Activated B cell treated with CpG ODN at 0.5 μM for 24 hours (primary cell): ENCODE data around the gene MET. TPM values are rescaled to one million over a fixed set of nuclear protein-coding genes. Genes with fewer than 3 reads are reported as not detected.

Source experiments
- ATAC-seq: fragments of 200-7000 bp; cut with Tn5 transposase; one replicate; pipeline ENCODE4 v1.10.0; 2021; ENCODE audit warnings: low read depth, mild to moderate bottlenecking, moderate library complexity
- CTCF ChIA-PET: fragments of 350-600 bp; sonication (Branson Sonifier 250); formaldehyde crosslinking; loops from one replicate; lab custom pipeline; 2021; ENCODE audit warnings: antibody characterized with exemption; lab: Charles Lee
- POLR2A ChIA-PET: fragments of 350-600 bp; sonication (Branson Sonifier 250); formaldehyde crosslinking; loops from one replicate; lab custom pipeline; 2021; ENCODE audit warnings: antibody characterized with exemption; lab: Charles Lee
- DNase-seq: peaks from one replicate; pipeline ENCODE4 v3.0.0; 2022
- H3K27ac Mint-ChIP-seq: one replicate; pipeline ENCODE4 v1.8.0; 2020; ENCODE audit warnings: mixed read lengths
- H3K27me3 Mint-ChIP-seq: one replicate; pipeline ENCODE4 v1.8.0; 2021; ENCODE audit warnings: mixed read lengths
- H3K36me3 Mint-ChIP-seq: one replicate; pipeline ENCODE4 v1.8.0; 2021; ENCODE audit warnings: low read depth, mixed read lengths
- H3K4me1 Mint-ChIP-seq: one replicate; pipeline ENCODE4 v1.8.0; 2021; ENCODE audit warnings: mixed read lengths
- H3K4me3 Mint-ChIP-seq: one replicate; pipeline ENCODE4 v1.8.0; 2020; ENCODE audit warnings: mild to moderate bottlenecking, mixed read lengths
- H3K9me3 Mint-ChIP-seq: one replicate; pipeline ENCODE4 v1.8.0; 2020; ENCODE audit warnings: mixed read lengths
- CTCF ChIP-seq: fragments of 200-600 bp; IDR thresholded peaks from one replicate; pipeline ENCODE4 v1.8.0; 2022; ENCODE audit warnings: antibody characterized with exemption, mild to moderate bottlenecking
- intact Hi-C: fragments of 100-400 bp; cut with micrococcal nuclease; formaldehyde crosslinking; loops from one replicate; pipeline ENCODE4 v1.15.1; 2024
- total RNA-seq: library from RNA; stranded (reverse); gene quantifications from 2 replicates; pipeline ENCODE4 v1.2.3, GENCODE V29; 2022

The MET gene
- total RNA-seq, 1 donor from 2014 or later: 1.1 TPM

GRCh38 chr7:116781584-116781983 lies 109.6 kb downstream of the MET start:
- Mint-ChIP-seq H3K9me3 (no peaks in the 10 kb centered on the region), H3K4me1 (no peaks in the 10 kb centered on the region), H3K36me3 (no peaks in the 10 kb centered on the region), H3K4me3 (no peak overlapping the region), H3K27me3 (no peaks in the 10 kb centered on the region), H3K27ac (no peak overlapping the region)
- POLR2A ChIA-PET: no interaction called here
- intact Hi-C loops: no loop called here
- ATAC-seq: no peak
- no peak for TF ChIP-seq CTCF
- CTCF ChIA-PET: interaction anchor here (5.6 kb wide), 1 partner anchor 189 kb away, joined by 79 read pairs; no protein-coding TSS in a partner anchor
- DNase-seq: no peak

- intact Hi-C loops: no loop called here
- Mint-ChIP-seq H3K27ac (no peak overlapping the region), H3K4me1 (no peaks in the 10 kb centered on the region), H3K9me3 (no peaks in the 10 kb centered on the region), H3K36me3 (no peaks in the 10 kb centered on the region), H3K4me3 (no peak overlapping the region), H3K27me3 (no peaks in the 10 kb centered on the region)
- POLR2A ChIA-PET: no interaction called here
- CTCF ChIA-PET: interaction anchor here (5.6 kb wide), 1 partner anchor 190 kb away, joined by 79 read pairs; no protein-coding TSS in a partner anchor
- no peak for TF ChIP-seq CTCF
- ATAC-seq (no peak), DNase-seq (no peak)
These were observed 110.2 kb downstream of the MET start for GRCh38 chr7:116782177-116782711.

GRCh38 chr7:116783666-116784318 lies 111.8 kb downstream of the MET start:
- Mint-ChIP-seq H3K27ac (no peak overlapping the region), H3K4me1 (no peaks in the 10 kb centered on the region), H3K27me3 (no peaks in the 10 kb centered on the region), H3K36me3 (no peaks in the 10 kb centered on the region), H3K9me3 (no peaks in the 10 kb centered on the region), H3K4me3 (no peak overlapping the region)
- intact Hi-C loops: no loop called here
- DNase-seq (no peak), ATAC-seq (no peak)
- TF ChIP-seq CTCF: no peak
- POLR2A ChIA-PET: no interaction called here
- CTCF ChIA-PET: interaction anchor here (5.6 kb wide), 1 partner anchor 192 kb away, joined by 79 read pairs; no protein-coding TSS in a partner anchor

- Mint-ChIP-seq H3K36me3 (no peaks in the 10 kb centered on the region), H3K27ac (no peak overlapping the region), H3K27me3 (no peaks in the 10 kb centered on the region), H3K9me3 (no peaks in the 10 kb centered on the region), H3K4me3 (no peak overlapping the region), H3K4me1 (no peaks in the 10 kb centered on the region)
- intact Hi-C loops: loop anchor here (5.0 kb wide), 2 partner anchors 92 to 257 kb away; partner anchors contain the start of gene CAV1
- DNase-seq: no peak
- ATAC-seq: no peak
- ChIA-PET POLR2A (no interaction called here), CTCF (interaction anchor here (5.6 kb wide), 1 partner anchor 192 kb away, joined by 79 read pairs; no protein-coding TSS in a partner anchor)
- no peak for TF ChIP-seq CTCF
These were observed 112.7 kb downstream of the MET start for GRCh38 chr7:116784647-116785046.

GRCh38 chr7:116785843-116786242 lies 113.8 kb downstream of the MET start:
- POLR2A ChIA-PET: interaction anchor here (0.9 kb wide), 1 partner anchor 196 kb away, joined by 3 read pairs; no protein-coding TSS in a partner anchor
- no peak overlapping the region for H3K27ac Mint-ChIP-seq
- H3K36me3 Mint-ChIP-seq: no peaks in the 10 kb centered on the region
- H3K4me1 Mint-ChIP-seq: no peaks in the 10 kb centered on the region
- no peak for TF ChIP-seq CTCF
- CTCF ChIA-PET: interaction anchor here (1.3 to 5.6 kb wide), 5 partner anchors 114 to 528 kb away, joined by 3 to 79 read pairs (median 7); partner anchors contain the start of gene MET
- intact Hi-C loops: loop anchor here (1.0 to 5.0 kb wide), 6 partner anchors 94 to 621 kb away; partner anchors contain the start of gene CAV1
- no peaks in the 10 kb centered on the region for H3K9me3 Mint-ChIP-seq
- H3K4me3 Mint-ChIP-seq: no peak overlapping the region
- ATAC-seq (no peak), DNase-seq (no peak)
- no peaks in the 10 kb centered on the region for H3K27me3 Mint-ChIP-seq
